ENCODE data around the gene VPS13D. TPM values are rescaled to one million over a fixed set of nuclear protein-coding genes. Genes with fewer than 3 reads are reported as not detected.

VPS13D gene
- total and polyA plus RNA-seq, 2 experiments from 2014 or later, result 10.7 to 34.9 TPM

DNA sequence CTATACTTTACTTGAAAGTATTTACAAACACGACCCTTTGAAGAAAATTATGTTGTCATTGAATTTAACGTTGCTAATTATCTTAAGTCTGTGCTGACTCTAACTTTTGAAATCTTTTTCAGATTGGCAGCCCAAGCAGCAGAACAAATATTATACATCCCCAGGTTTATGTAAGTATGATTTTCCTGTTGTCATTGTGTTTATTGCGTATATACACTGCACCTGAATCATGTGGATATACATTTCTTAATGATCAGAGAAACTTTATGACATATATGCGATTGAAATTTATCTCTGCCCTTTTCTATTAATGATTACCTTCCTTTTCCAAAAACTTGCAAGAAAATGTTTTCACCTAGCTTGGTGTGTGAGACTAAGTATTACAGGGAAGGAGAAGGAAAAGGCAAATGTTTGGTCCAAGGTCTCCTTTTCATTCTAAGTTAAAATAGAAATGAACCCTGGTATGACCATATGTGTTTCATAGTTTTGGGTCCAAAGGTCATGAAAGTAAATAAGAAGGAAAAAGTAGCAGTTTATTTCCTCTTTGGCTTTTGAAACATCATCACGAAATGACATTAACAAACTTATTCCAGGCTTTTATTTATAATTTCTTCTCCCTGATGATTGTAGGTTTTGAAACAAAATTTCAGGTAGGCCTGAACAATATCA is 116.8 kb downstream of the VPS13D start:
- H3K36me3 Mint-ChIP-seq (ENCODE audit: low read depth), result peaks cover 30% of the 10 kb centered on the region
- no peak for ATAC-seq

More for the DNA sequence above, 116.8 kb downstream of the VPS13D start:
- Histone ChIP-seq H3K9me2 (ENCODE audit: insufficient read depth) (no peaks in the 10 kb centered on the region), H3K79me2 (replicated peaks; ENCODE audit: insufficient read depth) (no peaks in the 10 kb centered on the region), H3K4me1 (ENCODE audit: insufficient read depth) (0 out of 2 replicates have a peak, but pooled peaks cover 3% of the 10 kb centered on the region), H3K36me3 (ENCODE audit: insufficient read depth) (peaks cover 10% of the 10 kb centered on the region), H3K27me3 (ENCODE audit: insufficient read depth) (no peaks in the 10 kb centered on the region), H3K4me2 (no peak overlapping the region), H2AFZ (no peak overlapping the region), H3F3A (replicated peaks; ENCODE audit: low read depth) (no peaks in the 10 kb centered on the region), H4K20me1 (replicated peaks; ENCODE audit: insufficient read depth) (no peaks in the 10 kb centered on the region), H3K27ac (ENCODE audit: low read depth) (no peak overlapping the region), H3K4me3 (no peak overlapping the region)
- Mint-ChIP-seq H3K4me3 (no peak overlapping the region), H3K4me1 (peaks cover 6% of the 10 kb centered on the region; the same call in 1 of the 3 replicates), H3K27ac (no peak overlapping the region), H3K27me3 (ENCODE audit: insufficient read depth, low read depth, poor library complexity) (no peaks in the 10 kb centered on the region), H3K9me3 (no peaks in the 10 kb centered on the region)
- TF ChIP-seq, protein P1, sequence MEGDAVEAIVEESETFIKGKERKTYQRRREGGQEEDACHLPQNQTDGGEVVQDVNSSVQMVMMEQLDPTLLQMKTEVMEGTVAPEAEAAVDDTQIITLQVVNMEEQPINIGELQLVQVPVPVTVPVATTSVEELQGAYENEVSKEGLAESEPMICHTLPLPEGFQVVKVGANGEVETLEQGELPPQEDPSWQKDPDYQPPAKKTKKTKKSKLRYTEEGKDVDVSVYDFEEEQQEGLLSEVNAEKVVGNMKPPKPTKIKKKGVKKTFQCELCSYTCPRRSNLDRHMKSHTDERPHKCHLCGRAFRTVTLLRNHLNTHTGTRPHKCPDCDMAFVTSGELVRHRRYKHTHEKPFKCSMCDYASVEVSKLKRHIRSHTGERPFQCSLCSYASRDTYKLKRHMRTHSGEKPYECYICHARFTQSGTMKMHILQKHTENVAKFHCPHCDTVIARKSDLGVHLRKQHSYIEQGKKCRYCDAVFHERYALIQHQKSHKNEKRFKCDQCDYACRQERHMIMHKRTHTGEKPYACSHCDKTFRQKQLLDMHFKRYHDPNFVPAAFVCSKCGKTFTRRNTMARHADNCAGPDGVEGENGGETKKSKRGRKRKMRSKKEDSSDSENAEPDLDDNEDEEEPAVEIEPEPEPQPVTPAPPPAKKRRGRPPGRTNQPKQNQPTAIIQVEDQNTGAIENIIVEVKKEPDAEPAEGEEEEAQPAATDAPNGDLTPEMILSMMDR (conservative IDR thresholded peaks at IDR 0.05; ENCODE audit: low read depth in 2 of 2), result no peak
- TF ChIP-seq STAT1 (IDR thresholded peaks at IDR 0.05; ENCODE audit: unreplicated experiment) (no peak), CREB1 (CRISPR knock-in tag; IDR thresholded peaks at IDR 0.05; ENCODE audit: low read depth) (no peak), NANOG (IDR thresholded peaks at IDR 0.05; ENCODE audit: borderline replicate concordance) (no peak), ZNF331 (CRISPR knock-in tag; IDR thresholded peaks at IDR 0.05; ENCODE audit: low read depth) (no peak), ZNF114 (CRISPR knock-in tag; IDR thresholded peaks at IDR 0.05) (no peak), ZNF462 (CRISPR knock-in tag; IDR thresholded peaks at IDR 0.05) (no peak), POLR2AphosphoS5 (IDR thresholded peaks at IDR 0.05; ENCODE audit: low read depth) (no peak), EZH2phosphoT487 (IDR thresholded peaks at IDR 0.05; ENCODE audit: unreplicated experiment) (no peak)
- no peak for DNase-seq (ENCODE audit: low spot score)

Measured in GM23338 (cell line).